T-helper 2 cell treated with Interferon-gamma antibody and Interleukin-4, amounts not matched to agents 100 ng/mL and 5 ng/mL, for 36 hours (primary cell): Measurements from ENCODE around the gene CUTA. TPM values are rescaled to one million over a fixed set of nuclear protein-coding genes. Genes with fewer than 3 reads are reported as not detected.
"Not testable (repeated sequence)": the region's sequence is repeated elsewhere in the genome, so short reads cannot be mapped to it uniquely, and the experiment has no call there.

Source experiments
- intact Hi-C: fragments of 100-400 bp; cut with micrococcal nuclease; formaldehyde crosslinking; loops from one replicate; pipeline ENCODE4 v1.15.1; 2023
- total RNA-seq: library from RNA; stranded (reverse); gene quantifications from 2 replicates; pipeline ENCODE4 v1.2.3, GENCODE V29; 2022

Gene CUTA
- total RNA-seq, 1 donor from 2014 or later = 153 TPM

DNA sequence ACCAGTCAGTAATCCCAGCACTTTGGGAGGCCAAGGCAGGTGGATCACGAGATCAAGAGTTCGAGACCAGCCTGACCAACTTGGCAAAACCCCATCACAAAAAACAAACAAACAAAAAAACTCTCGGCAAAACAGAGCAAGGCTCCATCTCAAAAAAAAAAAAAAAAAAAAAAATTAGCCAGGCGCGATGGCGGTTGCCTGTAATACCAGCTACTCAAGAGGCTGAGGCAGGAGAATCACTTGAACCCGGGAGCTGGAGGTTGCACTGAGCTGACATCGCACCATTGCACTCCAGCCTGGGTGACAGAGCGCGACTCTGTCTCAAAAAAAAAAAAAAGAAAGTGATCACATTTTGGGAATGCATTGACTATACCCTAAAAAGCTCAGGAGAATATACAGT lies 38.7 kb downstream of the CUTA start:
- intact Hi-C loops = not testable (repeated sequence)

DNA sequence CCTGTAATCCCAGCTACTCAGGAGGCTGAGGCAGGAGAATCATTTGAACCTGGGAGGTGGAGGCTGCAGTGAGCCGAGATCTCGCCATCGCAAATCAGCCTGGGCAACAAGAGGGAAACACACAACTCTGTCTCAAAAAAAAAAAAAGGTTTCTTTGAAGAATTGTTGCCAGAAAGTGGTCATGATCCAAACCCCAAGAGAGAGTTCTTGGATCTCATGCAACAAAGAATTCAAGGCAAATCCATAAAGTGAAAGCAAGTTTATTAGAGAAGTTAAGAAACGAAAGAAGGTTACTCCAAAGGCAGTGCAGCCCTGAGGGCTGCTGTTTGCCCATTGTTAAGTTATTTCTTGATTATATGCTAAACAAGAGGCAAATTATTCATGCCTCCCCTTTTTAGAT lies 40.7 kb downstream of the CUTA start:
- intact Hi-C loops = no loop called here

DNA sequence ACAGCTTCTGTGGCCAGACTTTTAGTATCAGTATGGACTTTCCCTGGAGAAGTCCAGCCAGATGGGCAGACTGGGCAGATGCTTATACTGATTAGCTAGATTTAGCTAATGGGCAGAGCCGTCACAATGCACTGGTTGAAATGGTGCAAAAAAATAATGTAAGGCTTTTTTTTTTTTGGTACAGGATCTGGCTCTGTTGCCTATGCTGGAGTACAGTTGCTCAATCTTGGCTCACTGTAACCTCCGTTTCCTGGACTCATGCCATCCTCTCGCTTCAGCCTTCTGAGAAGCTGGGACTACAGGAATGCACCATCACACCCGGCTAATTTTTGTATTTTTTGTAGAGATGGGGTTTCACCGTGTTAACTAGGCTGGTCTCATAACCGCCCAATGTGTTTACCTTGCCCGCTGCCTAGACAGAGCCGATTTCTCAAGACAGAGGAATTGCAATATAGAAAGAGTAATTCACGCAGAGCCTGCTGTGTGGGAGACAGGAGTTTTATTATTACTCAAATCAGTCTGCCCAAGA lies 42.7 kb downstream of the CUTA start:
- intact Hi-C loops = no loop called here

DNA sequence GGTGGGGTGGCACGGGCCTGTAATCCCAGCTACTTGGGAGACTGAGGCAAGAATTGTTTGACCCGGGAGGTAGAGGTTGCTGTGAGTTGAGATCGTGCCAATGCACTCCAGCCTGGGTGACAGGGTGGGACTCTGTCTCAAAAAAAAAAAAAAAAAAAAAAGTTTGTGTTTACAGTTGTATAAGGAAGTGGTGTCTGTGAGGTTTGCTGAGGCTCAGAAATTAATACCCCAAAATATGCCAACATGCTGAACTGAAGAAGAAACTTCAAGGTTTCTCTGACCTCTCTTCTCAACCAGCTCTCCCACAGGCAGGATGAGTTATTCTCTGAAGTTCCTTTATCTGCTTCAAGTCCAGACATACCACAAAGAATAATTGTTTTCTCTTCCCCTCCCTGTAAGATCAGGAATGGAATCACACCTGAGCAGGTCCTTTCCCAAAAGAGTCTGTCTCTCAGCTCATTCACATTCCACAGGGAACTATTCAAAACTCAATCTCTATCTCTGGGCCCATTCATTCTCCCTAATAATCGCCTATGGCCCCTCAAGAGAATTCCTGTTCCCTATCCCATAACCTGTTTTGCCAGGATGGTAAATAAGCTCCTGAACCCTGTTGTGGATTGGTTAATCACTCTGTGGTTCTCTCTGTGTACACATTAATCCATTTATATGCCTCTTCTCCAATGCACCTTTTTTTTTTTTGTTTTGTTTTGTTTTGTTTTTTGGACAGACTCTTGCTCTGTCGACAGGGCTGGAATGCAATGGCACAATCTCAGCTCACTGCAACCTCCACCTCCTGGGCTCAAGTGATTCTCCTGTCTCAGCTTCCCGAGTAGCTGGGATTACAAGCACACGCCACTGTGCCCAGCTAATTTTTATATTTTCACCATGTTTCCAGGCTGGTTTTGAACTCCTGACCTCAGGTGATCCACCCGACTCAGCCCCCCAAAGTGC lies 43.7 kb downstream of the CUTA start:
- intact Hi-C loops = no loop called here

DNA sequence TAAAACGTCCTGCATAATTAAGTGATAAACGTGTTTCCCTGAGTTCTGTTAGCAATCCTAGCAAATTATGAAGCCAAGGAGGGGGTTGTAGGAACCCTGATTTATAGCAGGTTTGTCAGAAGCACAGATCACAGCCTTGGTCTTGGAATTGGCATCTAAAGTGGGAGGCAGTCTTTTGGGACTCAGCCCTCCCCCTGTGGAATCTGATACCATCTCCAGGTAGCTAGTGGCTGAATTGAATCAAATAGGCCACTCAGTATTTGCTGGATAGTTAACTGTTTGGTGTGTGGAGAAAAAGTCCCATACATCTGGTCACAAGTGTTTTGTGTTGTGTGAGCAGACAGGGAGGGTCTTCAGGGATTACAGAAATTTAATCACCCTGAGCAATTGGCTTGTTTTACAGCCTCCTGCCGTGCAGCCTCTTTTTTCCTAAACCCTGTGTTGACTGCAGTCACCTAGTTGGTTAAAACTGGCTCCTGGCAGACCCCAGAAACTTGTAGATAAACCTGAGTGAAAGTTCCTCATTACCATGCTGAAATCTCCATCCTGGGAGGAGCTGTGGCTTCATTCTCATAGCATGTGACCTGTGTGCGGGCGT lies 45.3 kb downstream of the CUTA start:
- intact Hi-C loops = no loop called here

DNA sequence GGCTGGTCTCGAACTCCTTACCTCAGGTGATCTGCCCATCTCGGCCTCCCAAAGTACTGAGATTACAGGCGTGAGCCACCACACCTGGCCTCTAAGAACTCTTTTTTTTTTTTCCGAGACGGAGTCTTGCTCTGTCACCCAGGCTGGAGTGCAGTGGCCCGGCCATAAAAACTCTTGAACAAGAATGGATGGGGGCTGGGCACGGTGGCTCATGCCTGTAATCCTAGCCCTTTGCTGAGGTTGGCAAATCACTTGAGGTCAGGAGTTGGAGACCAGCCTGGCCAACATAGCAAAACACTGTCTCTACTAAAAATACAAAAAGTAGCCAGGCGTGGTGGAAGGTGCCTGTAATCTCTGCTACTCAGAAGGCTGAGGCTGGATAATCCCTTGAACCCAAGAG lies 46.0 kb downstream of the CUTA start:
- intact Hi-C loops = not testable (repeated sequence)

DNA sequence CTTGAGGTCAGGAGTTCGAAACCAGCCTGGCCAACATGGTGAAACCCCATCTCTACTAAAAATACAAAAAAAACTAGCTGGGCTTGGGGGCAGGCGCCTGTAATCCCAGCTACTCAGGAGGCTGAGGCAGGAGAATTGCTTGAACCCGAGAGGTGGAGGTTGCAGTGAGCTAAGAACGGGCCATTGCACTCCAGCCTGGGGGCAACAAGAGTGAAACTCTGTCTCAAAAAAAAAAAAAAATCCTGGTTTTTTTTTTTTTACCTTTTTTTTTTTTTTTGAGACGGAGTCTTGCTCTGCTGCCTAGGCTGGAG lies 50.2 kb downstream of the CUTA start:
- intact Hi-C loops = not testable (repeated sequence)

DNA sequence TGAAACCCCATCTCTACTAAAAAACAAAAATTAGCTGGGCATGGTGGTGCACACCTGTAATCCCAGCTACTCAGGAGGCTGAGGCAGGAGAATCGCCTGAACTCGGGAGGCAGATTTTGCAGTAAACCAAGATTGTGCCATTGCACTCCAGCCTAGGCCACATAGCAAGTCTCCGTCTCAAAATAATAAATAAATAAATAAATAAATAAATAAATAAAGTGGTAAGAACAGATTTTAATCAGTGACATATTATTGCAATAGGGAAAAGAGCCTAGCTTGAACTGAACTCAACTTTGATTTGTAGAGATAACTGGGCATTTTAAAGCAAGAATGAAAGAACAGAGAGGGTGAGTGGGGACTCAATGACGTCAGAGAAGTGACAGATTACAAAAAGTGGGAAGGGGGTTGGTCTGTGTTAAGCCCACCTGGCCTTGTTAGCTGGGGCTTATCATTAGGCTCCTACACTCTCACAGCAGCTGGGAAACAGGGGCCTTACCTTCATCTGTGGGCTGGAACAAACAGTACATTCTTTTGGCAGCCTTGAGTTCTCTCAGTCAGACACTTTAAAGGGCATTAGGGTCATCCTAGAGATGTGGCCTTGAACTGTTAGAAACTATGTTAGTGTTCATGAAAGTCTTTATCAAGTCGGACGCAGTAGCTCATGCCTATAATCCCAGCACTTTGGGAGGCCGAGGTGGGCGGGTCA lies 50.7 kb downstream of the CUTA start:
- intact Hi-C loops = no loop called here

Other genes with a start within 250 kb of the CUTA start
- 0.59 and 0.77 TPM in 2 replicates for gene COL11A2, start 225.6 kb downstream of the CUTA start, total RNA-seq
- gene RXRB, start 217.4 kb downstream of the CUTA start, total RNA-seq = 41.5 and 41.9 TPM in 2 replicates
- 55.9 and 59.9 TPM in 2 replicates for gene SLC39A7, start 217.2 kb downstream of the CUTA start, total RNA-seq
- gene HSD17B8, start 213.5 kb downstream of the CUTA start, total RNA-seq = 9.3 and 10.9 TPM in 2 replicates
- gene RING1, start 209.6 kb downstream of the CUTA start, total RNA-seq = 41.2 and 41.6 TPM in 2 replicates
- gene VPS52, start 146.2 kb downstream of the CUTA start, total RNA-seq = 65.8 and 68.3 TPM in 2 replicates
- 2,577 and 2,622 TPM in 2 replicates for gene RPS18, start 146.0 kb downstream of the CUTA start, total RNA-seq
- gene B3GALT4, start 141.0 kb downstream of the CUTA start, total RNA-seq = 13.9 and 14.5 TPM in 2 replicates
- 70.2 and 77.2 TPM in 2 replicates for gene WDR46, start 128.9 kb downstream of the CUTA start, total RNA-seq
- gene PFDN6, start 128.5 kb downstream of the CUTA start, total RNA-seq = 90.4 and 90.7 TPM in 2 replicates
- 42.1 and 43.3 TPM in 2 replicates for gene RGL2, start 119.2 kb downstream of the CUTA start, total RNA-seq
- gene TAPBP, start 104.0 kb downstream of the CUTA start, total RNA-seq = 277 TPM in 2 replicates
- 11.6 and 12.9 TPM in 2 replicates for gene ZBTB22, start 100.4 kb downstream of the CUTA start, total RNA-seq
- 83.3 and 83.8 TPM in 2 replicates for gene DAXX, start 95.1 kb downstream of the CUTA start, total RNA-seq
- 123 and 127 TPM in 2 replicates for gene KIFC1, start 26.3 kb downstream of the CUTA start, total RNA-seq
- gene PHF1, start 7.1 kb downstream of the CUTA start, total RNA-seq = 27.3 and 34.1 TPM in 2 replicates
- gene SYNGAP1, start 2.0 kb upstream of the CUTA start, total RNA-seq = 36.4 and 40.7 TPM in 2 replicates
- gene ZBTB9, start 36.5 kb upstream of the CUTA start, total RNA-seq = 9.8 and 10.3 TPM in 2 replicates
- 92.1 and 93.2 TPM in 2 replicates for gene BAK1, start 162.2 kb upstream of the CUTA start, total RNA-seq
- gene ITPR3, start 203.2 kb upstream of the CUTA start, total RNA-seq = 48.0 and 48.9 TPM in 2 replicates